ENCODE results near the gene PRSS27.

DNA sequence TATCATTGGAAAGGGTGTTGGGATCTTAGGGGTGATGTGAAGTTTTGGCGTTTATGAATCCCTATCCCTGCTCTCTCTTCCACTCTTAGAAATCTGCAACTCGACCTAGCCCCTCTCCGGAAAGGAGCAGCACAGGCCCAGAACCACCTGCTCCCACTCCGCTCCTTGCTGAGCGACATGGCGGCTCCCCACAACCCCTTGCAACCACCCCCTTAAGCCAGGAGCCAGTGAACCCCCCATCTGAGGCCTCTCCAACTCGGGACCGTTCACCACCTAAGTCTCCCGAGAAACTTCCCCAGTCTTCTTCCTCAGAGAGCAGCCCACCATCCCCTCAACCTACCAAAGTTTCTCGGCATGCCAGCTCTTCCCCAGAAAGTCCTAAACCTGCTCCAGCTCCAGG, 41.4 kb upstream of the PRSS27 start:
- TF ChIP-seq, protein P1, sequence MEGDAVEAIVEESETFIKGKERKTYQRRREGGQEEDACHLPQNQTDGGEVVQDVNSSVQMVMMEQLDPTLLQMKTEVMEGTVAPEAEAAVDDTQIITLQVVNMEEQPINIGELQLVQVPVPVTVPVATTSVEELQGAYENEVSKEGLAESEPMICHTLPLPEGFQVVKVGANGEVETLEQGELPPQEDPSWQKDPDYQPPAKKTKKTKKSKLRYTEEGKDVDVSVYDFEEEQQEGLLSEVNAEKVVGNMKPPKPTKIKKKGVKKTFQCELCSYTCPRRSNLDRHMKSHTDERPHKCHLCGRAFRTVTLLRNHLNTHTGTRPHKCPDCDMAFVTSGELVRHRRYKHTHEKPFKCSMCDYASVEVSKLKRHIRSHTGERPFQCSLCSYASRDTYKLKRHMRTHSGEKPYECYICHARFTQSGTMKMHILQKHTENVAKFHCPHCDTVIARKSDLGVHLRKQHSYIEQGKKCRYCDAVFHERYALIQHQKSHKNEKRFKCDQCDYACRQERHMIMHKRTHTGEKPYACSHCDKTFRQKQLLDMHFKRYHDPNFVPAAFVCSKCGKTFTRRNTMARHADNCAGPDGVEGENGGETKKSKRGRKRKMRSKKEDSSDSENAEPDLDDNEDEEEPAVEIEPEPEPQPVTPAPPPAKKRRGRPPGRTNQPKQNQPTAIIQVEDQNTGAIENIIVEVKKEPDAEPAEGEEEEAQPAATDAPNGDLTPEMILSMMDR (IDR thresholded peaks at IDR 0.05) = no peak
- no peak for TF ChIP-seq EP300 (IDR thresholded peaks at IDR 0.05)

Measured in gastroesophageal sphincter (tissue), 3 donors.